DOHH2 (cell line): Measurements from ENCODE around the gene KLK2.
A peak's percentile ranks its signal among the peaks of the same experiment; 100 is the strongest.

ENCODE experiments used
- H3F3A ChIP-seq: fragments of 200-600 bp; sonication (generic), shearing (Covaris generic); 2 replicates; pipeline ENCODE4 v1.6.0; 2016; ENCODE audit warnings: antibody characterized with exemption, mild to moderate bottlenecking; ENCODE audit not compliant: control insufficient read depth, insufficient read depth
- H3K27ac ChIP-seq: fragments of 200-600 bp; sonication (generic); 2 replicates; pipeline ENCODE4 v1.5.1; 2014; ENCODE audit warnings: low read depth, mild to moderate bottlenecking, low read length, moderate library complexity
- H3K27me3 ChIP-seq: fragments of 200-600 bp; sonication (generic); 2 replicates; pipeline ENCODE4 v1.6.1; 2014; ENCODE audit warnings: mild to moderate bottlenecking, low read length, mixed read lengths; ENCODE audit not compliant: control insufficient read depth
- H3K36me3 ChIP-seq: fragments of 200-600 bp; sonication (generic); 2 replicates; pipeline ENCODE4 v1.6.1; 2014; ENCODE audit warnings: mild to moderate bottlenecking, low read length, moderate library complexity, mixed read lengths; ENCODE audit not compliant: control insufficient read depth
- H3K4me1 ChIP-seq: fragments of 200-600 bp; sonication (generic); 2 replicates; pipeline ENCODE4 v1.6.1; 2014; ENCODE audit warnings: mild to moderate bottlenecking, low read length, mixed read lengths; ENCODE audit not compliant: control insufficient read depth
- H3K4me2 ChIP-seq: fragments of 200-600 bp; sonication (generic); 2 replicates; pipeline ENCODE4 v1.6.0; 2014; ENCODE audit warnings: mild to moderate bottlenecking, low read length, moderate library complexity
- H3K4me3 ChIP-seq: fragments of 200-600 bp; sonication (generic); 2 replicates; pipeline ENCODE4 v1.5.1; 2014; ENCODE audit warnings: mild to moderate bottlenecking, low read length, mixed read lengths
- H3K79me2 ChIP-seq: fragments of 200-600 bp; sonication (generic); 2 replicates; pipeline ENCODE4 v1.6.1; 2014; ENCODE audit warnings: mild to moderate bottlenecking, low read length, mixed read lengths; ENCODE audit not compliant: control insufficient read depth
- H3K9me2 ChIP-seq: fragments of 200-600 bp; sonication (generic); replicated peaks from 2 replicates; pipeline ENCODE4 v1.6.1; 2014; ENCODE audit warnings: mild to moderate bottlenecking, low read length, mixed read lengths; ENCODE audit not compliant: control insufficient read depth
- H3K9me3 ChIP-seq: fragments of 200-600 bp; sonication (generic); 2 replicates; pipeline ENCODE4 v1.6.1; 2014; ENCODE audit warnings: antibody characterized with exemption, low read length, mixed read lengths; ENCODE audit not compliant: control insufficient read depth, insufficient read depth
- H4K20me1 ChIP-seq: fragments of 200-600 bp; sonication (generic); 2 replicates; pipeline ENCODE4 v1.6.0; 2014; ENCODE audit warnings: low read depth, mild to moderate bottlenecking, antibody characterized with exemption, low read length, moderate library complexity; ENCODE audit not compliant: control insufficient read depth, insufficient read depth
- EZH2phosphoT487 ChIP-seq: fragments of 200-600 bp; sonication (generic); IDR thresholded peaks from 2 replicates; pipeline ENCODE4 v1.6.1; 2017; ENCODE audit warnings: borderline replicate concordance, mild to moderate bottlenecking, antibody characterized with exemption, low read length, moderate library complexity, mixed read lengths
- TF ChIP-seq, protein P1 (sequence below): fragments of 200-600 bp; sonication (generic); IDR thresholded peaks from one replicate; pipeline ENCODE4 v1.5.1; 2014; ENCODE audit warnings: antibody characterized with exemption, mild to moderate bottlenecking, low read depth, low read length; ENCODE audit not compliant: poor library complexity, severe bottlenecking

The KLK2 gene

DNA sequence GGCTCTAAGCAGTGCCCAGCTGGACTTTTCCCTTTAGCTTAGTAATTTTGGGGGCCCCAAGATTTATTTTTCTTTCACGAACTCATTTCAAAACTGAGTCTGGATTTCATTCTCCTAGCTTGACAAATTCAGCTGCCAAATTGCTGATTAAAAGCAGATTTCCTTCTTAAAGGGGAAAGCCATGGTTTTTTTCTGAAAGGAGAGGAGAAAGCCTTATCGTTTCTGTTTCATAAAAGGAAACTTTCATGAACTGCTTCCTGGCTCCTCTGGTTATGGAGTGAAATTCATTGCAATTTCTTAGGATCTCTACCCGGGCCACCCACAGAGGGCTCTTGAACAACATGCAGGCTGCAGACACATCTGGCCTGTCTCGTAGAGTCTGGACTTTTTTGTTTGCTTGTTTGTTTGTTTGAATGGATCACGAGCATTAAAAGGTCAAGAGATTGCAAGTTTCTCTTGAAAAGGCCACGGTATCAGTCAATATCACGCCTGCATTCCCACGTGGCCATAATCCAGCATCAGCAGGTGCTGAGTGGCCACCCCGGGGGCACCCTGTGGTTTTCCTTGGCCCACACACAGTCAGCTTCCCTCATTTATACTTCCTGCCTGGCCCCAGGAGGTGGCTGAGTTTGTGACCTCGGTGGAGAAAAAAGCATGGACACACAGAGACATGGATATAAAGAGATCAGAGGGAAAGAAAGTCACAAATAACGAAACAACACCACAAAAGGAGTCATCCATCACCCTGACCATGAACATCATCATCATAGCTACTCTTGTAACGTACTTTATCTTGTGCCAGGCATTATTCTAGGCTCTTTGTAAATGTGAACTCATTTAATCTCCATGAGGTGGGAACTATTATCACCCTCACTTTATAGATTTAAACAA, 48.4 kb downstream of the KLK2 start:
- Histone ChIP-seq H3K36me3 (no peaks in the 10 kb centered on the region), H3K9me3 (no peaks in the 10 kb centered on the region), H3K79me2 (no peaks in the 10 kb centered on the region), H3K27me3 (peaks cover 12% of the 10 kb centered on the region), H3K9me2 (no peaks in the 10 kb centered on the region), H4K20me1 (no peaks in the 10 kb centered on the region), H3K4me1 (peaks cover 4% of the 10 kb centered on the region), H3K4me2 (no peak overlapping the region), H3K27ac (no peak overlapping the region), H3K4me3 (no peak overlapping the region), H3F3A (no peaks in the 10 kb centered on the region)
- TF ChIP-seq, protein P1, sequence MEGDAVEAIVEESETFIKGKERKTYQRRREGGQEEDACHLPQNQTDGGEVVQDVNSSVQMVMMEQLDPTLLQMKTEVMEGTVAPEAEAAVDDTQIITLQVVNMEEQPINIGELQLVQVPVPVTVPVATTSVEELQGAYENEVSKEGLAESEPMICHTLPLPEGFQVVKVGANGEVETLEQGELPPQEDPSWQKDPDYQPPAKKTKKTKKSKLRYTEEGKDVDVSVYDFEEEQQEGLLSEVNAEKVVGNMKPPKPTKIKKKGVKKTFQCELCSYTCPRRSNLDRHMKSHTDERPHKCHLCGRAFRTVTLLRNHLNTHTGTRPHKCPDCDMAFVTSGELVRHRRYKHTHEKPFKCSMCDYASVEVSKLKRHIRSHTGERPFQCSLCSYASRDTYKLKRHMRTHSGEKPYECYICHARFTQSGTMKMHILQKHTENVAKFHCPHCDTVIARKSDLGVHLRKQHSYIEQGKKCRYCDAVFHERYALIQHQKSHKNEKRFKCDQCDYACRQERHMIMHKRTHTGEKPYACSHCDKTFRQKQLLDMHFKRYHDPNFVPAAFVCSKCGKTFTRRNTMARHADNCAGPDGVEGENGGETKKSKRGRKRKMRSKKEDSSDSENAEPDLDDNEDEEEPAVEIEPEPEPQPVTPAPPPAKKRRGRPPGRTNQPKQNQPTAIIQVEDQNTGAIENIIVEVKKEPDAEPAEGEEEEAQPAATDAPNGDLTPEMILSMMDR, result no peak
- no peak for TF ChIP-seq EZH2phosphoT487

- Histone ChIP-seq H3K79me2 (no peaks in the 10 kb centered on the region), H3K4me1 (peaks cover 4% of the 10 kb centered on the region), H4K20me1 (no peaks in the 10 kb centered on the region), H3K4me3 (no peak overlapping the region), H3K27ac (no peak overlapping the region), H3F3A (no peaks in the 10 kb centered on the region), H3K36me3 (no peaks in the 10 kb centered on the region), H3K9me2 (no peaks in the 10 kb centered on the region), H3K4me2 (no peak overlapping the region), H3K27me3 (peaks cover 9% of the 10 kb centered on the region), H3K9me3 (no peaks in the 10 kb centered on the region)
- TF ChIP-seq, protein P1, result peak; percentile 87
- TF ChIP-seq EZH2phosphoT487, result no peak
Measured at GRCh38 chr19:50922317-50922853, 49.1 kb downstream of the KLK2 start.

DNA sequence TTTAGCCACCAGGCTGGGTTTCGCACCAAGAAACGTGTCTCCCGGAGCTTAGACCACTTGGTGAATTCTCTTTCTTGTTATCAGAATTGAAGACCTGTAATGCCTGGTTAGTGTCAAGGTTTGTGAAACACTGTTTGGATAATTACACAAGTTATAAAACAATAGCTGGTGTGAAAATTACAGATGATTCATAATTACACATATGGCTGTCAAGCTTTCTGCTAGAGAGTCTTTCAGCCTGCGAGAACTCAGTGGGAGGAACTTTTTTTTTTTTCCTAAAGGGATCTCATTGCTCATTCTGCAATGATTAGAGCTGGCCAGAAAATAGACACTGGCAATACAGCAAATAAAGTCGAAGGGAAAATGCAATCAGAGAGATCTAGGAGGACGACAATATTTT, 51.3 kb downstream of the KLK2 start:
- Histone ChIP-seq H3K36me3 (no peaks in the 10 kb centered on the region), H3K4me1 (peaks cover 4% of the 10 kb centered on the region), H3F3A (no peaks in the 10 kb centered on the region), H3K27me3 (peaks cover 9% of the 10 kb centered on the region), H4K20me1 (no peaks in the 10 kb centered on the region), H3K79me2 (no peaks in the 10 kb centered on the region), H3K9me3 (no peaks in the 10 kb centered on the region), H3K27ac (no peak overlapping the region), H3K4me2 (no peak overlapping the region), H3K9me2 (no peaks in the 10 kb centered on the region), H3K4me3 (no peak overlapping the region)
- TF ChIP-seq, protein P1, result no peak
- TF ChIP-seq EZH2phosphoT487, result no peak
